Naive B cell (primary cell): ENCODE results near the gene ITGB6. TPM values are rescaled to one million over a fixed set of nuclear protein-coding genes. Genes with fewer than 3 reads are reported as not detected.
"Not testable (repeated sequence)": the region's sequence is repeated elsewhere in the genome, so short reads cannot be mapped to it uniquely, and the experiment has no call there.

Source experiments
- ATAC-seq, 2 donors: fragments of 150-1000 bp; cut with Tn5 transposase; 2 replicates each; pipeline ENCODE4 v1.10.0; 2021; ENCODE audit warnings: low read depth in 2 of 2, mild to moderate bottlenecking in 2 of 2, moderate library complexity in 2 of 2
- DNase-seq: peaks from one replicate; pipeline ENCODE4 v3.0.0; 2022
- H3K27ac Mint-ChIP-seq, 6 donors: one replicate each; pipeline ENCODE4 v1.8.0; 2020 to 2022; ENCODE audit warnings: mild to moderate bottlenecking in 6 of 6, mixed read lengths in 6 of 6, moderate library complexity in 5 of 6, inconsistent platforms in 2 of 6
- H3K27me3 Mint-ChIP-seq, 3 donors: one replicate each; pipeline ENCODE4 v1.8.0; 2021 to 2022; ENCODE audit warnings: mixed read lengths in 3 of 3, mild to moderate bottlenecking in 1 of 3
- H3K36me3 Mint-ChIP-seq, 2 donors: one replicate each; pipeline ENCODE4 v1.8.0; 2020 to 2022; ENCODE audit warnings: mixed read lengths in 2 of 2, inconsistent platforms in 1 of 2, mild to moderate bottlenecking in 1 of 2
- H3K4me1 Mint-ChIP-seq, 3 donors: one replicate each; pipeline ENCODE4 v1.8.0; 2020 to 2022; ENCODE audit warnings: mixed read lengths in 3 of 3, inconsistent platforms in 1 of 3, mild to moderate bottlenecking in 1 of 3, moderate library complexity in 1 of 3
- H3K4me3 Mint-ChIP-seq, 8 donors: one replicate each; pipeline ENCODE4 v1.8.0; 2020 to 2022; ENCODE audit warnings: mild to moderate bottlenecking in 8 of 8, mixed read lengths in 8 of 8, moderate library complexity in 8 of 8, inconsistent platforms in 2 of 8
- H3K9me3 Mint-ChIP-seq, 7 donors: one replicate each; pipeline ENCODE4 v1.8.0; 2020 to 2022; ENCODE audit warnings: mixed read lengths in 7 of 7, mild to moderate bottlenecking in 5 of 7, inconsistent platforms in 2 of 7, moderate library complexity in 1 of 7
- polyA plus RNA-seq, 6 donors: library from polyadenylated mRNA; unstranded; fragments of 300-500 nt; fragmentation: Illumina TruSeq; gene quantifications; one replicate each; pipeline ENCODE4 v1.2.3, GENCODE V29; 2021; ENCODE audit warnings: low read depth in 6 of 6

Gene ITGB6
- polyA plus RNA-seq, 6 donors from 2014 or later = not detected

- no peak overlapping the region for H3K4me3 Mint-ChIP-seq
- H3K36me3 Mint-ChIP-seq = peaks cover 0 to under 1% of the 10 kb centered on the region in 2 donors
- ATAC-seq (no peak), DNase-seq (no peak)
- no peaks in the 10 kb centered on the region for H3K4me1 Mint-ChIP-seq
- no peak overlapping the region for H3K27ac Mint-ChIP-seq
- no peaks in the 10 kb centered on the region for H3K9me3 Mint-ChIP-seq
- peaks cover 0 to 5% (median 3%) of the 10 kb centered on the region in 3 donors for H3K27me3 Mint-ChIP-seq
These were observed 35.0 kb downstream of the ITGB6 start for GRCh38 chr2:160165081-160165480.

- Mint-ChIP-seq H3K27ac (no peak overlapping the region), H3K4me3 (no peak overlapping the region), H3K36me3 (peaks cover 0 to 8% of the 10 kb centered on the region in 2 donors), H3K27me3 (peaks cover 0 to 5% (median 3%) of the 10 kb centered on the region in 3 donors), H3K4me1 (no peaks in the 10 kb centered on the region), H3K9me3 (peaks cover 0 to 8% (median 2%) of the 10 kb centered on the region in 7 donors)
- ATAC-seq = no peak
- no peak for DNase-seq
These were observed 41.9 kb downstream of the ITGB6 start for GRCh38 chr2:160157861-160158829.

GRCh38 chr2:160156665-160157064 is 43.4 kb downstream of the ITGB6 start:
- DNase-seq (no peak), ATAC-seq (no peak)
- Mint-ChIP-seq H3K9me3 (peaks cover 0 to 8% (median 2%) of the 10 kb centered on the region in 7 donors), H3K4me3 (no peak overlapping the region), H3K27ac (no peak overlapping the region), H3K4me1 (no peaks in the 10 kb centered on the region), H3K36me3 (peaks cover 0 to 8% of the 10 kb centered on the region in 2 donors), H3K27me3 (peaks cover 0 to 5% (median under 1%) of the 10 kb centered on the region in 3 donors)

- H3K27ac Mint-ChIP-seq = no peak overlapping the region
- no peak for ATAC-seq
- H3K27me3 Mint-ChIP-seq = peaks cover 0 to 5% (median 5%) of the 10 kb centered on the region in 3 donors
- peaks cover 0 to 8% of the 10 kb centered on the region in 2 donors for H3K36me3 Mint-ChIP-seq
- DNase-seq = no peak
- H3K4me1 Mint-ChIP-seq = no peaks in the 10 kb centered on the region
- H3K4me3 Mint-ChIP-seq = no peak overlapping the region
- peaks cover 0 to 8% (median 2%) of the 10 kb centered on the region in 7 donors for H3K9me3 Mint-ChIP-seq
These were observed 44.0 kb downstream of the ITGB6 start for GRCh38 chr2:160156100-160156499.

GRCh38 chr2:160148419-160148818 is 51.7 kb downstream of the ITGB6 start:
- not testable (repeated sequence) for H3K36me3 Mint-ChIP-seq, H3K9me3 Mint-ChIP-seq, H3K27ac Mint-ChIP-seq, DNase-seq, H3K4me1 Mint-ChIP-seq, ATAC-seq, H3K4me3 Mint-ChIP-seq
- peaks cover 0 to 26% (median 8%) of the 10 kb centered on the region in 3 donors for H3K27me3 Mint-ChIP-seq

GRCh38 chr2:160145471-160145870 is 54.6 kb downstream of the ITGB6 start:
- ATAC-seq (no peak), DNase-seq (no peak)
- Mint-ChIP-seq H3K4me1 (peaks cover 0 to 2% (median 0%) of the 10 kb centered on the region in 3 donors), H3K27ac (no peak overlapping the region), H3K4me3 (no peak overlapping the region), H3K36me3 (no peaks in the 10 kb centered on the region), H3K9me3 (no peaks in the 10 kb centered on the region), H3K27me3 (peaks cover under 1 to 17% (median 8%) of the 10 kb centered on the region in 3 donors)

GRCh38 chr2:160144280-160144990 is 55.6 kb downstream of the ITGB6 start:
- no peak overlapping the region for H3K27ac Mint-ChIP-seq
- ATAC-seq (no peak), DNase-seq (no peak)
- no peaks in the 10 kb centered on the region for H3K9me3 Mint-ChIP-seq
- no peak overlapping the region for H3K4me3 Mint-ChIP-seq
- peaks cover 0 to 2% (median 0%) of the 10 kb centered on the region in 3 donors for H3K4me1 Mint-ChIP-seq
- peaks cover 4 to 19% (median 8%) of the 10 kb centered on the region in 3 donors for H3K27me3 Mint-ChIP-seq
- no peaks in the 10 kb centered on the region for H3K36me3 Mint-ChIP-seq

- ATAC-seq (no peak), DNase-seq (no peak)
- Mint-ChIP-seq H3K9me3 (peaks cover 0 to 2% (median 0%) of the 10 kb centered on the region in 7 donors), H3K27ac (no peak overlapping the region), H3K36me3 (no peaks in the 10 kb centered on the region), H3K27me3 (peaks cover 4 to 10% (median 8%) of the 10 kb centered on the region in 3 donors), H3K4me1 (peaks cover 0 to 2% (median 0%) of the 10 kb centered on the region in 3 donors), H3K4me3 (no peak overlapping the region)
These were observed 57.6 kb downstream of the ITGB6 start for GRCh38 chr2:160142472-160142871.

GRCh38 chr2:160141912-160142311 is 58.2 kb downstream of the ITGB6 start:
- H3K4me3 Mint-ChIP-seq = no peak overlapping the region
- peaks cover 4 to 8% (median 8%) of the 10 kb centered on the region in 3 donors for H3K27me3 Mint-ChIP-seq
- H3K27ac Mint-ChIP-seq = no peak overlapping the region
- DNase-seq = no peak
- peaks cover 0 to 2% (median 0%) of the 10 kb centered on the region in 3 donors for H3K4me1 Mint-ChIP-seq
- H3K36me3 Mint-ChIP-seq = no peaks in the 10 kb centered on the region
- no peak for ATAC-seq
- peaks cover 0 to 2% (median 0%) of the 10 kb centered on the region in 7 donors for H3K9me3 Mint-ChIP-seq

GRCh38 chr2:160141419-160141818 is 58.7 kb downstream of the ITGB6 start:
- Mint-ChIP-seq H3K27me3 (peaks cover 4 to 8% (median 5%) of the 10 kb centered on the region in 3 donors), H3K36me3 (no peaks in the 10 kb centered on the region), H3K9me3 (peaks cover 0 to 2% (median 0%) of the 10 kb centered on the region in 7 donors), H3K27ac (no peak overlapping the region), H3K4me3 (no peak overlapping the region), H3K4me1 (peaks cover 0 to 2% (median 0%) of the 10 kb centered on the region in 3 donors)
- DNase-seq (no peak), ATAC-seq (no peak)

- H3K27me3 Mint-ChIP-seq = peaks cover 3 to 5% (median 4%) of the 10 kb centered on the region in 3 donors
- no peak for ATAC-seq
- no peak overlapping the region for H3K4me3 Mint-ChIP-seq
- no peak for DNase-seq
- H3K36me3 Mint-ChIP-seq = no peaks in the 10 kb centered on the region
- H3K4me1 Mint-ChIP-seq = no peaks in the 10 kb centered on the region
- H3K9me3 Mint-ChIP-seq = peaks cover 0 to 2% (median 0%) of the 10 kb centered on the region in 7 donors
- no peak overlapping the region for H3K27ac Mint-ChIP-seq
These were observed 59.6 kb downstream of the ITGB6 start for GRCh38 chr2:160140471-160140870.

GRCh38 chr2:160139991-160140390 is 60.1 kb downstream of the ITGB6 start:
- Mint-ChIP-seq H3K27ac (no peak overlapping the region), H3K4me3 (no peak overlapping the region), H3K9me3 (peaks cover 0 to 2% (median 0%) of the 10 kb centered on the region in 7 donors), H3K27me3 (peaks cover 0 to 5% (median 4%) of the 10 kb centered on the region in 3 donors), H3K36me3 (no peaks in the 10 kb centered on the region), H3K4me1 (no peaks in the 10 kb centered on the region)
- no peak for DNase-seq
- ATAC-seq = no peak

GRCh38 chr2:160139350-160139749 is 60.7 kb downstream of the ITGB6 start:
- Mint-ChIP-seq H3K27me3 (peaks cover 0 to 5% (median 4%) of the 10 kb centered on the region in 3 donors), H3K4me1 (no peaks in the 10 kb centered on the region), H3K9me3 (peaks cover 0 to 2% (median 0%) of the 10 kb centered on the region in 7 donors), H3K27ac (no peak overlapping the region), H3K36me3 (no peaks in the 10 kb centered on the region), H3K4me3 (no peak overlapping the region)
- no peak for ATAC-seq
- DNase-seq = no peak
